Hepatocyte (in vitro differentiated cells): Measurements from ENCODE around the gene KRTAP2-2.

Experiments used
- CTCF ChIP-seq: fragments of 200-600 bp; sonication (generic); IDR thresholded peaks from 2 replicates; pipeline ENCODE4 v1.5.1; 2016; ENCODE audit warnings: antibody characterized with exemption, mild to moderate bottlenecking; ENCODE audit not compliant: poor library complexity
- EZH2 ChIP-seq: fragments of 200-600 bp; sonication (generic); IDR thresholded peaks from 2 replicates; pipeline ENCODE4 v1.6.1; 2016; ENCODE audit warnings: antibody characterized with exemption, mild to moderate bottlenecking, borderline replicate concordance
- EZH2phosphoT487 ChIP-seq: fragments of 200-600 bp; sonication (generic); IDR thresholded peaks from one replicate; pipeline ENCODE4 v1.6.1; 2018; ENCODE audit warnings: antibody characterized with exemption, mild to moderate bottlenecking, low read depth, moderate library complexity; ENCODE audit not compliant: unreplicated experiment, severe bottlenecking

GRCh38 chr17:41048441-41048840 lies 6.6 kb downstream of the KRTAP2-2 start:
- TF ChIP-seq CTCF = no peak
- TF ChIP-seq EZH2 = no peak
- TF ChIP-seq EZH2phosphoT487 = no peak
